Measurements from ENCODE around the gene C14orf93. TPM values are rescaled to one million over a fixed set of nuclear protein-coding genes. Genes with fewer than 3 reads are reported as not detected.

C14orf93 gene
- total RNA-seq, 1 donor from 2014 or later: 6.6 TPM

- DNase-seq (ENCODE audit: extremely low read depth, low read depth, low spot score): no peak
Measured at GRCh38 chr14:22997676-22998323, 12.1 kb downstream of the C14orf93 start.

- DNase-seq (ENCODE audit: extremely low read depth, low read depth, low spot score): no peak
Measured at GRCh38 chr14:22996768-22997654, 12.9 kb downstream of the C14orf93 start.

GRCh38 chr14:22995889-22996625, 13.9 kb downstream of the C14orf93 start:
- DNase-seq (ENCODE audit: extremely low read depth, low read depth, low spot score): no peak

- no peak for DNase-seq (ENCODE audit: extremely low read depth, low read depth, low spot score)
Measured at GRCh38 chr14:22994762-22995275, 15.1 kb downstream of the C14orf93 start.

- no peak for DNase-seq (ENCODE audit: extremely low read depth, low read depth, low spot score)
Measured at GRCh38 chr14:22993517-22993916, 16.4 kb downstream of the C14orf93 start.

- no peak for DNase-seq (ENCODE audit: extremely low read depth, low read depth, low spot score)
Measured at GRCh38 chr14:22991852-22992251, 18.1 kb downstream of the C14orf93 start.

- DNase-seq (ENCODE audit: extremely low read depth, low read depth, low spot score): no peak
Measured at GRCh38 chr14:22987291-22987690, 22.7 kb downstream of the C14orf93 start.

GRCh38 chr14:22986508-22987054, 23.4 kb downstream of the C14orf93 start:
- no peak for DNase-seq (ENCODE audit: extremely low read depth, low read depth, low spot score)

GRCh38 chr14:22985894-22986507, 23.9 kb downstream of the C14orf93 start:
- no peak for DNase-seq (ENCODE audit: extremely low read depth, low read depth, low spot score)

- no peak for DNase-seq (ENCODE audit: extremely low read depth, low read depth, low spot score)
Measured at GRCh38 chr14:22984959-22985658, 24.8 kb downstream of the C14orf93 start.

- DNase-seq (ENCODE audit: extremely low read depth, low read depth, low spot score): no peak
Measured at GRCh38 chr14:22982477-22983245, 27.3 kb downstream of the C14orf93 start, which contains the start of gene AJUBA. AJUBA (minus strand) TSS chr14:22982551; CDS start chr14:22982266, 285 bp downstream.

GRCh38 chr14:22981876-22982476, 28.0 kb downstream of the C14orf93 start:
- no peak for DNase-seq (ENCODE audit: extremely low read depth, low read depth, low spot score)

- DNase-seq (ENCODE audit: extremely low read depth, low read depth, low spot score): no peak
Measured at GRCh38 chr14:22981090-22981875, 28.7 kb downstream of the C14orf93 start.

- DNase-seq (ENCODE audit: extremely low read depth, low read depth, low spot score): no peak
Measured at GRCh38 chr14:22980672-22981089, 29.3 kb downstream of the C14orf93 start.

GRCh38 chr14:22979748-22980392, 30.1 kb downstream of the C14orf93 start:
- DNase-seq (ENCODE audit: extremely low read depth, low read depth, low spot score): no peak

GRCh38 chr14:22978981-22979671, 30.8 kb downstream of the C14orf93 start:
- DNase-seq (ENCODE audit: extremely low read depth, low read depth, low spot score): no peak

- DNase-seq (ENCODE audit: extremely low read depth, low read depth, low spot score): no peak
Measured at GRCh38 chr14:22978487-22978837, 31.5 kb downstream of the C14orf93 start.
